T-cell (primary cell): ENCODE data around the gene LCE3E. TPM values are rescaled to one million over a fixed set of nuclear protein-coding genes. Genes with fewer than 3 reads are reported as not detected.
A peak's percentile ranks its signal among the peaks of the same experiment; 100 is the strongest.

Source experiments
- ATAC-seq, 4 experiments: fragments of 200-7000 bp in 3 of 4; fragments of 150-1000 bp in 1 of 4; cut with Tn5 transposase; replicated peaks in 1 of 4; 1 replicate in 3 of 4; 2 replicates in 1 of 4; pipeline ENCODE4 v1.10.0; 2021; ENCODE audit warnings: moderate library complexity in 3 of 4, mild to moderate bottlenecking in 2 of 4, moderate number of reproducible peaks in 1 of 4
- CTCF ChIA-PET, 2 donors: fragments of 300-600 bp; sonication (Branson Sonifier 250); formaldehyde crosslinking; loops; one replicate each; lab custom pipeline; 2022; ENCODE audit warnings: antibody characterized with exemption in 2 of 2; lab: Charles Lee
- POLR2A ChIA-PET, 2 donors: fragments of 300-600 bp; sonication (Branson Sonifier 250); formaldehyde crosslinking; loops; one replicate each; lab custom pipeline; 2022; ENCODE audit warnings: antibody characterized with exemption in 2 of 2; lab: Charles Lee
- DNase-seq, 35 experiments: peaks; one replicate each; pipeline versions ENCODE4 v3.0.0 to v3.0.0-alpha.2; 2013 to 2023
- H3K27ac ChIP-seq: one replicate; pipeline ENCODE4 v1.5.1; 2013; ENCODE audit warnings: low read length
- H3K27me3 ChIP-seq, 2 experiments: replicated peaks in 1 of 2; 1 replicate in 1 of 2; 2 replicates in 1 of 2; pipeline versions ENCODE4 v1.6.1 to v1.7.0; 2013; ENCODE audit warnings: low read length in 1 of 2, mixed read lengths in 1 of 2; ENCODE audit not compliant: control insufficient read depth in 2 of 2, insufficient read depth in 2 of 2; ENCODE audit errors: extremely low read depth in 1 of 2
- H3K36me3 ChIP-seq, 2 donors: 1 replicate in 1 of 2; 2 replicates in 1 of 2; pipeline versions ENCODE4 v1.6.1 to v1.7.0; 2013; ENCODE audit warnings: low read length in 1 of 2; ENCODE audit not compliant: control insufficient read depth in 2 of 2, insufficient read depth in 1 of 2; ENCODE audit errors: extremely low read depth in 1 of 2
- H3K4me1 ChIP-seq, 2 experiments: 1 replicate in 1 of 2; 2 replicates in 1 of 2; pipeline versions ENCODE4 v1.6.1 to v1.7.0; 2013; ENCODE audit warnings: low read length in 2 of 2, mixed read lengths in 1 of 2; ENCODE audit not compliant: insufficient read depth in 2 of 2, control insufficient read depth in 1 of 2; ENCODE audit errors: extremely low read depth in 1 of 2
- H3K4me3 ChIP-seq, 2 donors: 1 replicate in 1 of 2; 2 replicates in 1 of 2; pipeline versions ENCODE4 v1.5.1 to v1.7.0; 2013; ENCODE audit warnings: mild to moderate bottlenecking in 2 of 2, low read length in 1 of 2, moderate library complexity in 1 of 2; ENCODE audit not compliant: control insufficient read depth in 1 of 2; ENCODE audit errors: extremely low read depth in 1 of 2
- H3K9me3 ChIP-seq: 2 replicates; pipeline ENCODE4 v1.7.0; 2013
- H3K27ac Mint-ChIP-seq, 2 donors: one replicate each; pipeline ENCODE4 v1.8.0; 2020 to 2021; ENCODE audit warnings: mild to moderate bottlenecking in 2 of 2, mixed read lengths in 2 of 2
- H3K27me3 Mint-ChIP-seq, 2 donors: one replicate each; pipeline ENCODE4 v1.8.0; 2021 to 2022; ENCODE audit warnings: mixed read lengths in 2 of 2
- H3K36me3 Mint-ChIP-seq: one replicate; pipeline ENCODE4 v1.8.0; 2021; ENCODE audit warnings: mixed read lengths
- H3K4me1 Mint-ChIP-seq, 3 donors: one replicate each; pipeline ENCODE4 v1.8.0; 2020 to 2022; ENCODE audit warnings: mixed read lengths in 3 of 3, mild to moderate bottlenecking in 1 of 3
- H3K4me3 Mint-ChIP-seq, 3 donors: one replicate each; pipeline ENCODE4 v1.8.0; 2020 to 2022; ENCODE audit warnings: mild to moderate bottlenecking in 3 of 3, mixed read lengths in 3 of 3, moderate library complexity in 3 of 3
- H3K9me3 Mint-ChIP-seq, 3 donors: one replicate each; pipeline ENCODE4 v1.8.0; 2020 to 2022; ENCODE audit warnings: mixed read lengths in 3 of 3
- WGBS: methylation state at CpG from one replicate; pipeline ENCODE4 v1.1.5; 2013; ENCODE audit warnings: missing lambda C conversion rate; ENCODE audit not compliant: insufficient coverage; 5-methylcytosine and 5-hydroxymethylcytosine counted together
- total RNA-seq, 35 experiments: library from RNA in 6 of 35; stranded (reverse) in 6 of 35; fragments of 120-200 nt in 1 of 35; gene quantifications; one replicate each; pipeline versions ENCODE4 v1.2.1 to v1.2.4 and lab custom pipeline; 2013 to 2026

The LCE3E gene
- total RNA-seq, 5 donors from 2014 or later (not counting 1 experiment from before 2014, with no cell fraction given): not detected

DNA sequence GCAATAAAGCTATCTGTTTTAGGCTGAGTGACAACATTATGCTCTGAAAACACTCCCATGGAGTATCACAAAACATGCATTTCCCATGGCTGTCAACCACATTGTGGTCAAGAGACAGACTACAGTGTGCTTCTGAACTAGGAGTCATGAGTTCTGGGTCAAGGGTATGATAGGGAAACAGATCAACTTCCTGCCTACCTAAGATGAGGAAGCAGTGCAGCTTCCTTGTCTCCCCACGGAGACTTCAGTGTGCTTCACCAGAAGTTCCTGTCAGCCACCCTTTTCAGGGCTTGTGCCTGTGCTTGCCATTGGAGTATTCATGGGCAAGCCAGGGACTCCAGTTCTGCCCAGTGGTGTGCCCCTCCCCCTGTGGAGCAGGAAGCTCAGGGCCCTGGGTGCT is 19.9 kb downstream of the LCE3E start:
- ATAC-seq (no peak), DNase-seq (no peak)
- Histone ChIP-seq H3K9me3 (no peaks in the 10 kb centered on the region), H3K27me3 (peaks cover 0 to 15% of the 10 kb centered on the region in 2 experiments), H3K36me3 (no peaks in the 10 kb centered on the region), H3K27ac (no peak overlapping the region), H3K4me3 (no peak overlapping the region), H3K4me1 (no peaks in the 10 kb centered on the region)
- ChIA-PET CTCF (no interaction called here), POLR2A (no interaction called here)
- Mint-ChIP-seq H3K27ac (no peak overlapping the region), H3K36me3 (no peaks in the 10 kb centered on the region), H3K4me1 (no peaks in the 10 kb centered on the region), H3K27me3 (peaks cover 10 to 17% of the 10 kb centered on the region in 2 donors), H3K4me3 (no peak overlapping the region), H3K9me3 (peaks cover 2 to 9% (median 3%) of the 10 kb centered on the region in 3 donors)
- WGBS: 11% methylated on average over 1 of the region's 1 CpG

DNA sequence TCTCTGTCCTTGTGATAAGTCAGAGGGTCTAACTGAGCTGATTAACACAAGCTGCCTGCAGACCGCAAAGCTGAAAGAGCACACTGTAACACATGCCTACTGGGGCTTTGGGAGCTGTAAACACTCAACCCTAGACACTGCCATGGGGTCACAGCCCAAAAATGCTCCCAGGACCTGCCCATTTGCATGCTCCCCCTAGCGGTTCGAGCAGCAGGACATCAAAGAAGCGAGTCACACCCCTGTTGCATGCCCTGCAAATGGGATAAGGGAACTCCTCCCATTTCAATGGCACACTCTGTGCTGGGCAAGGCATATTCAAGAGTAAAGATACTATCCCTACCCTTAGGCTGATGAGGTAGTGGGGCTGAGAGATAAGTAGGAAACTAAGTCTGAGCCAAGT is 22.8 kb downstream of the LCE3E start:
- no peak for ATAC-seq
- Histone ChIP-seq H3K4me1 (no peaks in the 10 kb centered on the region), H3K4me3 (no peak overlapping the region), H3K27me3 (peaks cover 0 to 15% of the 10 kb centered on the region in 2 experiments), H3K9me3 (no peaks in the 10 kb centered on the region), H3K36me3 (no peaks in the 10 kb centered on the region), H3K27ac (no peak overlapping the region)
- DNase-seq: no peak
- Mint-ChIP-seq H3K9me3 (peaks cover 2 to 4% (median 3%) of the 10 kb centered on the region in 3 donors), H3K27ac (no peak overlapping the region), H3K36me3 (no peaks in the 10 kb centered on the region), H3K4me1 (no peaks in the 10 kb centered on the region), H3K27me3 (peaks cover 20 to 29% of the 10 kb centered on the region in 2 donors), H3K4me3 (no peak overlapping the region)
- 46% methylated on average over 4 of the region's 4 CpGs for WGBS
- ChIA-PET POLR2A (no interaction called here), CTCF (interaction anchor here in 1 of 2 donors (0.6 kb wide), 1 partner anchor 631 kb away, joined by 4 read pairs; no protein-coding TSS in a partner anchor)

GRCh38 chr1:152539901-152540300 is 26.7 kb downstream of the LCE3E start:
- Histone ChIP-seq H3K4me3 (no peak overlapping the region), H3K27me3 (peaks cover 0 to 15% of the 10 kb centered on the region in 2 experiments), H3K9me3 (no peaks in the 10 kb centered on the region), H3K4me1 (no peaks in the 10 kb centered on the region), H3K27ac (no peak overlapping the region), H3K36me3 (no peaks in the 10 kb centered on the region)
- Mint-ChIP-seq H3K9me3 (no peaks in the 10 kb centered on the region), H3K27me3 (peaks cover 29 to 47% of the 10 kb centered on the region in 2 donors), H3K4me3 (no peak overlapping the region), H3K27ac (no peak overlapping the region), H3K36me3 (no peaks in the 10 kb centered on the region), H3K4me1 (no peaks in the 10 kb centered on the region)
- CTCF ChIA-PET: no interaction called here
- POLR2A ChIA-PET: no interaction called here
- no CpG with 5 or more reads among the region's 2 CpGs for WGBS
- DNase-seq: no peak
- ATAC-seq: no peak

GRCh38 chr1:152537496-152537895 is 29.1 kb downstream of the LCE3E start:
- DNase-seq (no peak), ATAC-seq (no peak)
- Histone ChIP-seq H3K4me1 (no peaks in the 10 kb centered on the region), H3K9me3 (no peaks in the 10 kb centered on the region), H3K27ac (no peak overlapping the region), H3K36me3 (no peaks in the 10 kb centered on the region), H3K27me3 (peaks cover 0 to 14% of the 10 kb centered on the region in 2 experiments), H3K4me3 (no peak overlapping the region)
- no peak overlapping the region for H3K27ac Mint-ChIP-seq
- H3K4me1 Mint-ChIP-seq: no peaks in the 10 kb centered on the region
- H3K9me3 Mint-ChIP-seq: no peaks in the 10 kb centered on the region
- peaks cover 33 to 39% of the 10 kb centered on the region in 2 donors for H3K27me3 Mint-ChIP-seq
- H3K36me3 Mint-ChIP-seq: no peaks in the 10 kb centered on the region
- CTCF ChIA-PET: no interaction called here
- POLR2A ChIA-PET: no interaction called here
- 60% methylated on average over 2 of the region's 4 CpGs for WGBS
- H3K4me3 Mint-ChIP-seq: no peak overlapping the region

DNA sequence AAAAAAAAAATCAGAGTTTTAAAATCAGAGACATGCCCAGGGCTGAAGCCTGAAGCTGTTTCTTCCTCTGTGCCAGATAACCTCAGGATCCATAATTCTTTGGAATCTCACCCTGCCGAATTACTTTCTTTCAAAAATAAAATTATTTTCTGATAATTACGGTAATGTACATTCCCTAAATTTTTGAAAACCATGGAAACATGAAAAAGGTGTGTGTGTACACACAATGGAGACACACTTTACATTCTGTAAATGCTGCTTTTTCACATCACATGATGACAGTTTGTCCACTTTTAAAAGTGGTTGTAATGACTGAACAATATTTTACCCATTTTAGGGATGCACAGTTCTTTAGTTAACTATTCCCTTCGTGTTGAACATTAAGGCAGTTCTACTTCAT is 30.8 kb downstream of the LCE3E start:
- ChIA-PET CTCF (no interaction called here), POLR2A (no interaction called here)
- Mint-ChIP-seq H3K4me3 (no peak overlapping the region), H3K36me3 (no peaks in the 10 kb centered on the region), H3K9me3 (peaks cover 0 to 4% (median 3%) of the 10 kb centered on the region in 3 donors), H3K4me1 (no peaks in the 10 kb centered on the region), H3K27ac (no peak overlapping the region), H3K27me3 (peaks cover 33 to 36% of the 10 kb centered on the region in 2 donors)
- no peaks in the 10 kb centered on the region for H3K9me3 ChIP-seq
- ATAC-seq (no peak), DNase-seq (no peak)
- no peaks in the 10 kb centered on the region for H3K4me1 ChIP-seq
- H3K36me3 ChIP-seq: no peaks in the 10 kb centered on the region
- no peak overlapping the region for H3K27ac ChIP-seq
- peaks cover 0 to 17% of the 10 kb centered on the region in 2 experiments for H3K27me3 ChIP-seq
- no peak overlapping the region for H3K4me3 ChIP-seq
- no CpG with 5 or more reads among the region's 3 CpGs for WGBS

GRCh38 chr1:152533327-152533938 is 33.1 kb downstream of the LCE3E start:
- Histone ChIP-seq H3K27ac (no peak overlapping the region), H3K4me1 (no peaks in the 10 kb centered on the region), H3K4me3 (no peak overlapping the region), H3K27me3 (peaks cover 0 to 17% of the 10 kb centered on the region in 2 experiments), H3K36me3 (no peaks in the 10 kb centered on the region), H3K9me3 (no peaks in the 10 kb centered on the region)
- H3K9me3 Mint-ChIP-seq: peaks cover 3 to 7% (median 4%) of the 10 kb centered on the region in 3 donors
- ATAC-seq: no peak
- no peaks in the 10 kb centered on the region for H3K4me1 Mint-ChIP-seq
- H3K4me3 Mint-ChIP-seq: no peak overlapping the region
- no peak overlapping the region for H3K27ac Mint-ChIP-seq
- no peaks in the 10 kb centered on the region for H3K36me3 Mint-ChIP-seq
- H3K27me3 Mint-ChIP-seq: peaks cover 36 to 41% of the 10 kb centered on the region in 2 donors
- ChIA-PET POLR2A (interaction anchor here in 1 of 2 donors (0.6 kb wide), 1 partner anchor 246 kb away, joined by 3 read pairs; no protein-coding TSS in a partner anchor), CTCF (no interaction called here)
- DNase-seq: peak in 4 of 35 experiments; percentile 2 to 11 (median 8)
- WGBS: 0% methylated on average over 2 of the region's 7 CpGs
